ENCODE results near the gene LRGUK. TPM values are rescaled to one million over a fixed set of nuclear protein-coding genes. Genes with fewer than 3 reads are reported as not detected.

The LRGUK gene
- total and polyA plus RNA-seq, 2 donors (not counting 3 experiments of a cell fraction or from before 2014, with no cell fraction given): 0.10 to 0.11 TPM

DNA sequence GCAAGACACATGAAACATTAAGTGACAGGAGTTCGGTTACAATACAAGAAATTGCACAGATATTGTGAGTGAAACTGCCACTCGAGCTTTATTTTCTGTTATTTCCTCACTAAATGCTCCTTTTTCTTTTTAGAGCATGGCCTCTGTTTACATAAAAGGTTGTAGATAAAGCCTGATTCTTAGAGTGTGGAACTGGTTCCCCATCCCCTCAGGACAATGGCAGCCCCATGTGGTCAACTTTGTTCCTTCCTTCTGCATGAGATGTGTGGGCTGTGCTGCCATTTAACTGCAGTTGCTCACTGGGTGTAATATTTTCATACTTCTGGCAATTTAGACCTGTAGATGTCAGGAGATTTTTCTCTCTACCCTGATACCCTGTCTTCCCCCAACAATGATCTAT, 70.2 kb downstream of the LRGUK start:
- FAIRE-seq: no peak
- Histone ChIP-seq H3K4me3 (replicated peaks in 1 of 3; ENCODE audit: insufficient read depth in 1 of 3, low read depth in 1 of 3, low read length in 3 of 3) (no peak overlapping the region), H3K27me3 (ENCODE audit: control insufficient read depth in 2 of 2, insufficient read depth in 2 of 2, low read length in 2 of 2) (peaks cover 2 to 8% of the 10 kb centered on the region in 2 experiments), H3K4me2 (ENCODE audit: insufficient read depth, low read length) (no peak overlapping the region), H3K9me1 (replicated peaks; ENCODE audit: control insufficient read depth, extremely low read depth, insufficient read depth, low read length) (no peaks in the 10 kb centered on the region), H3K27ac (ENCODE audit: insufficient read depth, low read depth, low read length) (no peak overlapping the region), H3K36me3 (ENCODE audit: control insufficient read depth in 2 of 2, extremely low read depth in 1 of 2, insufficient read depth in 2 of 2, low read length in 2 of 2) (no peaks in the 10 kb centered on the region), H2AFZ (ENCODE audit: low read depth, low read length) (no peak overlapping the region), H3K9ac (replicated peaks; ENCODE audit: extremely low read depth, insufficient read depth, low read length) (no peak overlapping the region), H3K9me3 (replicated peaks; ENCODE audit: control insufficient read depth, insufficient read depth, low read length) (no peaks in the 10 kb centered on the region), H3K4me1 (ENCODE audit: control insufficient read depth, extremely low read depth, insufficient read depth, low read length) (no peaks in the 10 kb centered on the region), H4K20me1 (replicated peaks; ENCODE audit: control insufficient read depth, extremely low read depth, insufficient read depth, low read length) (no peaks in the 10 kb centered on the region), H3K79me2 (ENCODE audit: control insufficient read depth, insufficient read depth, low read length) (no peaks in the 10 kb centered on the region)
- intact Hi-C loops (cut with micrococcal nuclease) (no loop called here), dilution Hi-C loops (cut with MboI; ENCODE audit: extremely low pct_ligation_motif_present, low sequenced_read_pairs) (no loop called here)
- ChIA-PET CTCF (interaction anchor here (0.6 kb wide), 1 partner anchor 56 kb away, joined by 4 read pairs; no protein-coding TSS in a partner anchor), POLR2A (no interaction called here)
- TF ChIP-seq FOS (IDR thresholded peaks at IDR 0.05; ENCODE audit: borderline replicate concordance, insufficient read depth, low read length) (no peak), POLR2A (IDR thresholded peaks at IDR 0.05; ENCODE audit: low read depth, low read length) (no peak), EZH2 (IDR thresholded peaks at IDR 0.05; ENCODE audit: borderline replicate concordance, low read depth, low read length, severe bottlenecking) (no peak), JUN (IDR thresholded peaks at IDR 0.05; ENCODE audit: borderline replicate concordance, insufficient read depth, insufficient read length, low read depth) (no peak), GATA2 (IDR thresholded peaks at IDR 0.05; ENCODE audit: insufficient read depth, insufficient read length, low read depth, low read length) (no peak), MYC (IDR thresholded peaks at IDR 0.05; ENCODE audit: low read depth, low read length) (no peak), POLR2AphosphoS5 (IDR thresholded peaks at IDR 0.05; ENCODE audit: insufficient read depth, low read depth, low read length) (no peak)
- TF ChIP-seq, protein P1, sequence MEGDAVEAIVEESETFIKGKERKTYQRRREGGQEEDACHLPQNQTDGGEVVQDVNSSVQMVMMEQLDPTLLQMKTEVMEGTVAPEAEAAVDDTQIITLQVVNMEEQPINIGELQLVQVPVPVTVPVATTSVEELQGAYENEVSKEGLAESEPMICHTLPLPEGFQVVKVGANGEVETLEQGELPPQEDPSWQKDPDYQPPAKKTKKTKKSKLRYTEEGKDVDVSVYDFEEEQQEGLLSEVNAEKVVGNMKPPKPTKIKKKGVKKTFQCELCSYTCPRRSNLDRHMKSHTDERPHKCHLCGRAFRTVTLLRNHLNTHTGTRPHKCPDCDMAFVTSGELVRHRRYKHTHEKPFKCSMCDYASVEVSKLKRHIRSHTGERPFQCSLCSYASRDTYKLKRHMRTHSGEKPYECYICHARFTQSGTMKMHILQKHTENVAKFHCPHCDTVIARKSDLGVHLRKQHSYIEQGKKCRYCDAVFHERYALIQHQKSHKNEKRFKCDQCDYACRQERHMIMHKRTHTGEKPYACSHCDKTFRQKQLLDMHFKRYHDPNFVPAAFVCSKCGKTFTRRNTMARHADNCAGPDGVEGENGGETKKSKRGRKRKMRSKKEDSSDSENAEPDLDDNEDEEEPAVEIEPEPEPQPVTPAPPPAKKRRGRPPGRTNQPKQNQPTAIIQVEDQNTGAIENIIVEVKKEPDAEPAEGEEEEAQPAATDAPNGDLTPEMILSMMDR (IDR thresholded peaks at IDR 0.05; ENCODE audit: extremely low read depth in 1 of 2, insufficient read depth in 1 of 2, low read depth in 1 of 2, low read length in 2 of 2): no peak
- TF ChIP-seq, protein P2, sequence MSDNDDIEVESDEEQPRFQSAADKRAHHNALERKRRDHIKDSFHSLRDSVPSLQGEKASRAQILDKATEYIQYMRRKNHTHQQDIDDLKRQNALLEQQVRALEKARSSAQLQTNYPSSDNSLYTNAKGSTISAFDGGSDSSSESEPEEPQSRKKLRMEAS (IDR thresholded peaks at IDR 0.05; ENCODE audit: insufficient read depth, insufficient read length): no peak
- DNase-seq (ENCODE audit: low read depth, low spot score): no peak
- no TSS peak for BruUV-seq (replicated peaks)
